NCI-H2171 treated with DMSO at 0.1 percent for 48 hours (cell line): ENCODE measurements around the gene KCNS1.
"Not testable (repeated sequence)": the region's sequence is repeated elsewhere in the genome, so short reads cannot be mapped to it uniquely, and the experiment has no call there.

Experiments
- DNase-seq: peaks from one replicate; lab custom pipeline; 2025; lab: John Stamatoyannopoulos, UW

The KCNS1 gene

DNA sequence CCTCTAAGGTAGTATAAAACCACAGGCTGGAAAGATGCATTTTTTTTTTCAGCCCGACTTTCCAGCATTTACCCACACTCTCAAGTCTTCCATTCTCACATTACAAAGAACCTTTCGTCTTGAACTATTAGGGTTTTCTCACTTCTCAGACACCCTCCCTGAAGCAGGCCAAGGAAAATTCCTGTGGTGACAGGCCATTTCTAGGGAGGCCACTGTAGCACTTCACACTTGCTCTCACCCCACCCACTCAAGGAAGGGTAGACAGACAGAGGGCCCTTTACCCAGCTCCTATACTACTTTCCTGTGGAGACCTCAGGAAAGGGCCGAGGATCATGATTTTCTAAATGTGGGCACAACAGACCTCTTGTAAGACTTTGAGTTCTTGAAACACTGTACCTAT is 27.7 kb downstream of the KCNS1 start:
- DNase-seq = no peak

DNA sequence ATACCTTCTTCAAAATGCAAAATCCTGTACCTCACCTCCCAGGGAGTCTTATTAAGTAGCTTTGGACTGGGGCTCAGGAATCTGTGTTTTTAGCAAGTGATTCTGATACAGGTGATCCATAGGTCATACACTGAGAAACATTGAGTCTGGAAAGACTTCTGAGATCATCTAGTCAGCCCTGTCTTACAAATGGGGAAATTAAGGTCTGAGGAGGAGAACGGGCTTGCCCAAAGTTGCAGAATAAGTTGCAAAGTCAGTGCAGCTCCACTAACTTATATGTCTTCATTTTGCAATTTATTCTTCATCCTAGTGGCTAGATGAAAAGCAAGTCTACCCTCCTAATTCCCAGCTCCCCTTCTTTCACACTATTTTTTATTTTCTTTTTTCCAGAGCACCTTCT is 28.9 kb downstream of the KCNS1 start:
- DNase-seq = no peak

DNA sequence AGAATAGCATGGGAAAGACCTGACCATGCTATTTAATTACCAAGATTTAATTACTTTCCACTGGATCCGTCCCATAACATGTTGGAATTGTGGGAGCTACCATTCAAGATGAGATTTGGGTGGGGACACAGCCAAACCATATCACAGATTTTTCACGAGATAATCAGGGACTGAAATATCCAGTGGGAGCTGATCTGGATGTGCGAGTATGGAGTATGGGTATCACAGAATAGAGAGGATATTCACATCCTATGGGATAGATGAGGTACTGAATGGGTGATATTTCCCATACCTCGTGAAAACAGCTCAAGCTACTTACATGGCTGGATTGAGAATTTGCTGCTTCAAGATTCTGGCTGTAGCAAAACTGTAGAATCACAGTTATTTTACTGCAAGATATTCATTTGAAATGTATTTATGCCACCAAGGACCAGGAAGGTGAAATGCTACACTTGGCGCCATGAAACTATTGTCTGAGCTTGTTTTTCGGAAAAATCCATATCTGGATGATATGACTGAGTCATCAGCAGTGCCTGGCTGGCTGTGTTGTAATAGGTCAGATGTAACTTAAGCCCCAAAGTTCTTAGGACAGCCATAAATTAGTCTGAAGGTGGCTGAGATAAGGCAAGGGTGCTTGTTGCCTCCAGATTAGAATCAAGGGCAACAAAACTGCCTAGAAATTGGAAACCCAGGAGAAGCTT is 29.8 kb downstream of the KCNS1 start:
- no peak for DNase-seq

DNA sequence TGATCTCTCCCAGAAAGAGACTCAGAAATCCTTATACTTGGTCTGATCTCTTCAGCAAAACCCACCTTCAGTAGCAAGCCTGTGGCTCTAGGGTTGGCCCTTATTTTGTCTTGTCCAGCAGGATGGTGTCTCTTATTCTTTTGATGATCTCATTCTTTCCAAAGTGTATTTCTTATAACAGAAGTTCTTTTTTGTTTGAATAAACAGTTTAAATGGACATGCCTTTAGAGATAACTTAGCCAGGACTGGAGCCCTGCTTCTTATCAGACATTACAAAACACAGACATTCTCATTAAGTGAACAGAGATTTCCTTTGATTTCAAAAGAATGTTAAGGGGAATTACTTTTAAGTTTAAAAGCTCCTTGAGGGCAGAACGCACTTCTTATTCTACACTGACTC is 31.7 kb downstream of the KCNS1 start:
- DNase-seq = no peak

DNA sequence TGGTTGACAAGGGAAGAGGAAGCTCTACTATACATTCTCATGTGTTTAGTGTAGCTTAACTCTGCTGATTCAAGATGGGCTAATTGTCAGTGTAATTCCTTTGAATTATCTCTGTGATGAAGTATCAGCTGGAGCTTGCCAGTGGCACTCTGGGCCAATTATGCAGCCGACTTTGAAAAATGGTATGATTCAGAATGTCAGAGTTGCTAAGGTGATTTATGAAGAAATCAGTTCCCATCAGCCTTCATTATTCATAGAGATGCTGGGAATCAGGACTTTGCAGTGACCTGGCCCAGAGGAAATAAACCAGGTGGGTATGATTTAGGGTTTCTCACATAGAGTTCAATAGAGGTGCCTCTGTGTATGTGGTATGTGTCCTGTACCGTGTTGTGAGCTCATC is 33.4 kb downstream of the KCNS1 start:
- no peak for DNase-seq

DNA sequence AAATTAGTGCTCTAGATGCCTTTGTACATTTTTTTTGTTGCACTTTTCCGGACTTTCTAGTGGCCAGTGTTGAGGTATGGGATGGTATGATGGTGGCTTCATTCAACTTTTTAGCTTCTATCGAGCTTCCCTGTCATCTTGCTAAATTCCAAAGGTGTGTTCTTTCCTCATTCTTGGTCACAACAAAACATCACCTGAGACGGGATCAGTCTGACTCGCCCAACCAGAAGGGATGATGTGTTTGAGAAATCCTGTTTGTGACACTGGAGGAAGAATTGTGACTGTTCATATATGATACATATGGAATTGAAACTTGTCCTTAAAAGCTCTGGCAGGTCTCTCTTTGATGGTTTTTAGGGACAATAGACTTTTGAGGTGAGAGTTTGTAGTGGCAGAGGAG is 33.8 kb downstream of the KCNS1 start:
- no peak for DNase-seq

DNA sequence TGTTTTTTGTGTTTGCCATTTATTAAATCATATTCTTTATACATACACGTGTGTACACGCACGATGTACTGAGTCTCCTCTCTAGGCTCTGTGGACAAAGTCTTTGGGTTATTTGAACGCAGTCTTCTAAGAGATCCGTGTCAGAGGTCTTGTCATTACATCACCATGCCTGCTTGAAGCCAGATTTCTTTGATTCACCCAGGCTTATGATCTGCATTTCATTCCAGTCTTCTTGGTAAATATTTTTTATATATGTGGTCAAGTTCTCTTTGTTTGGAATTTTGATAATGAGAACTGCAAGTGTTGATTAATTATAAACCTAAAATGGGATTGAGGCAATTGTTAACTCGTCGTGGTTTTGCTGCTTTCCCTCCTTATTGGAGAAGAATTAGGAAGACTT is 34.6 kb downstream of the KCNS1 start:
- DNase-seq = no peak

DNA sequence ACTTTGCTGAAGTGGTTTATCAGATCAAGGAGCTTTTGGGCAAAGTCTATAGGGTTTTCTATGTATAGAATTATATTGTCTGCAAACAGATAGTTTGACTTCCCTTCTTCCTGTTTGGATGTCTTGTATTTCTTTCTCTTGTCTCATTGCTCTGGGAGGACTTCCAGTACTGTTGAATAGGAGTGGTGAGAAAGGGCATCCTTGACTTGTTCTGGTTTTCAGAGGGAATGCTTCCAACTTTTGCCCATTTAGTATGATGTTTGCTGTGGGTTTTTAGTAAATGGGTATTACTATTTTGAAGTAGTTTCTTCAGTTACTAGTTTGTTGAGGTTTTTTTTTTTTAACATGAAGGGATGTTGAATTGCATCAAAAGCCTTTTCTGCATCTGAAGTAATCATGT is 36.1 kb downstream of the KCNS1 start:
- no peak for DNase-seq

DNA sequence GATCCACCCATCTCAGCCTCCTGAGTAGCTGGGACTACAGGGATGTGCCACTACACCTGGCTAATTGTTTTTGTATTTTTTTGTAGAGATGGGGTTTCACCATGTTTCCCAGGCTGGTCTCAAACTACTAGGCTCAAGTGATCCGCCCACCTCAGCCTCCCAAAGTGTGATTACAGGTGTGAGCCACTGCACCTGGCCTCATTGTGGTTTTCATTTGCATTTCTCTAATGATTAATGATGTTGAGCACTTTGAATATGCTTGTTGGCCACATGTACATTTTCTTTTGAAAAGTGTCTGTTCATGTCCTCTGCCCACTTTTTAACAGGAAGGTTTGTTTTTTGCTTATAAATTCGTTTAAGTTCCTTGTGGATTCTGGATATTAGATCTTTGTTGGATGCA is 37.8 kb downstream of the KCNS1 start:
- not testable (repeated sequence) for DNase-seq

DNA sequence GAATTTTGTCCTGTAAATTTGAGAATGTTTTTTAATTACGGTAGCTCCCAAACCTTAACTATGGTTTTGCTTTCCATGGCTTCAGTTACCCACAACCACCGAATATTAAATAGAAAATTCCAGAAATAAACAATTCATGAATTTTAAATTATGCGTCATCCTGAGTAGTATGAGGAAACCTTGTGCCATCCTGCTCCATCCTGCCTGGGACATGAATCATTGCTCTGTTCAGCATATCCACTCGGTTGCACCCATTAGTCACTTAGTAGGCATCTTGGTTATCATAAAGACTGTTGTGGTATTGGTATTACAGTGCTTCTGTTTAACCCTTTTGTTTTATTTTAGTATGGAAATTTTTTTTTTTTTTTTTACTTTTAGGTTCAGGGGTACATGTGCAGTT is 39.7 kb downstream of the KCNS1 start:
- no peak for DNase-seq

DNA sequence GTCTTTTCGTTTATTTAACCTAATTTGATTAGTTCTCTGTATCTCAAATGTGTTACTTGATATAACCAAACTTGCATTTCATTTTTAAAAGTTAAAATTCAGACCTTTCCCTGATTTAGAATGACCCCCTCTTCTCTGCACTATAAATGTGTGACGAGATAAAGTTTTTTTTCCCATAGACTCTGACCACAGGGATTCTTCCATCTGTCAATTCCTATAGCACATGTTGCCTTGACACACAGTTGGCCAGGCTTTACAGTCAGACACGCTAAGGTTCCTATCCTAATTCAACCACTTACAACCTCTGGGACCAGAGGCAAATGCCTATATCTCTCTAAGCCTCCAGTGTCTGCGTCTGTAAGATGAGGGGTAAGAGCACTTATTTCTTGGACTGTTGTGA is 40.6 kb downstream of the KCNS1 start:
- no peak for DNase-seq

DNA sequence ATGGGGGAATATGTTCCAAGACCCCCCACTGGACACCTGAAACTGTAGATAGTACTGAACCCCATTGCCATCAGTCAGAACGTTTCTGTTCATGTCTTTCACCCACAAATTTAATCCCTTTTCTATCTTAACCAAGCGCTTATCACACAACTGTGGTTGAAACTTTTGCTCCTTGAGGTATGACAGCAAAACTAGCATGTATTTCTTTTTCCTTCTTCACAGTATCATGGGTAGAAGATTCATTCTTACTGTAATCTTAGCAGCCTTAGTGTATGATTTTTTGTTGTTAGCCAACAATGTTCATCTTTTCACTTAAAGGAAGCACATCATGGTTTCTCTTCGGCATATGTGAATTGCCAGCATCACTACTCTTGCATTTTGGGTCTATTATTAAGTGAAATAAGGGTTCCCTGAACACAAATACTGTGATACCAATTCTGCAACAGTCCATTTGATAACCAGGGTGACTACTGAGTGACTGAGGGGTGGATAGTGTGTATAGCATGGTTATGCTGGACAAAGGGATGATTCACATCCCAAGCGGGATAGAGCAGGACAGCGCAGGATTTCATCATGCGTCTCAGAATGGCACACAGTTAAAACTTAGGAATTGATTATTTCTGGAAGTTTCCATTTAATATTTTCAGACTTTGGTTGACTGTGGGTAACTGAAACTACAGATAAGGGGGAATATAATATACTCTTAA is 41.8 kb downstream of the KCNS1 start:
- no peak for DNase-seq

DNA sequence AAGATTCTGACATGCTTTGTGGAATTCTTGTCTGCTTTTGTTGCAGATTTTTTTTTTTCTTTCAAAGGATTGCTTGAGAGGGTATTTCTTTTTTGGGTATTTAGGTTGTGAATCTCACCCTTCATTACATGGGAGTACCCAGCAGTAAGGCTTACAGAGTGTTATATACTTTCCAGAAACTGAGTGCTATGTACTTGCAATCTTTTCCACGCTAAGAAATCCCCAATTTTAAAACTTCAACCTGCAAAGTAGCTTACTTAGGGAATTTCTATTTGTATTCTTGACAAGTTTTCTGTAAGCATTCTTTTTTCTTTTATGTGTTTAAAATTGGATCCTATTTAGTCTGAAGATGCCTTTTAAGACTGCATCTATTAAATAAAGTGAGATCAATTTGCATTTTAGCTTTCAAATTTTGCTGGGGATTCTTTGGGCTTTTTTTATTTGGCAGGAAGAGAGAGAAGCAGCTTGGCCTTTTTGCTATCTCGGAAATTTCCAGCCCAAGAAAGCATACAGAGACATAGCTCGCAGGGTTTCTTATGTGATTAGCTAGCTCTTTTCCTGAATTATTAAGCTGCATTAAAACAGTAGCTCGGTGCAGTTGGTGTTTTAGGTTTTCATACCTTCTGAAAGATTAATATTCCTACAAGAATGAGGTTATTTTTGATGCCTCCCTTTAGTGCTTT is 42.6 kb downstream of the KCNS1 start:
- DNase-seq = no peak

DNA sequence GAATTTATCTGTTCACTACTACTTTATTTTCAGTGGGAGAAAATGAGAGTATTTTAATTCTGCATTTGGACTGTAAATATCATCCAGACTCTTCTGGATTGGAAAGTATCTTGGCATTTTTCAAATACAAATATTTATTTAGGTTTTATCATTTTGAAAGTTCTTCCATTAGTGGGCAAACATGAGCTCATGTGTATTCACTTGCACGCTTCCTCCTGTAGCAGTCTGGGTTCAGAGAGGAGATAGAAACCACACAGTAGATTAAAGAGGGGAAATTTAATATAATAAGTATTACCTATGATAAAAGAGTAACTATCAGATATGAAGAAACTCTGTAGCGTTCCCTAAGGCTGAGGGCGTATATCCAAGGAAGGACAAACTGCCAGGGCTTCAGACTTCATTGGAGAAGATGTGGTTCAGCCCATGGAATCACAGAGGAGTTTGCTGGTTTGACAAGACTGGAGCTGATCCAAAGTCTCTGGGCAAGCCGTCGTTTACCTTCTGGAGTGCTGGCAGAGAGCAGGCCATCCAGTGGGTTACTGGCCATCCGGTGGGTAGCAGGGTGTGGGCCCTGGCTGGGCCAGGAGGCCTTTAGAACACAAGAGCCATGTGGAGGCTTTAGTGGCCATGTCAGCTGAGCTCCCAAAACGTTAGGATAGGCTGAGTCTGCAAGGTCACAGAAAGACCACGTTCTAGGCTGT is 44.3 kb downstream of the KCNS1 start:
- DNase-seq = no peak

DNA sequence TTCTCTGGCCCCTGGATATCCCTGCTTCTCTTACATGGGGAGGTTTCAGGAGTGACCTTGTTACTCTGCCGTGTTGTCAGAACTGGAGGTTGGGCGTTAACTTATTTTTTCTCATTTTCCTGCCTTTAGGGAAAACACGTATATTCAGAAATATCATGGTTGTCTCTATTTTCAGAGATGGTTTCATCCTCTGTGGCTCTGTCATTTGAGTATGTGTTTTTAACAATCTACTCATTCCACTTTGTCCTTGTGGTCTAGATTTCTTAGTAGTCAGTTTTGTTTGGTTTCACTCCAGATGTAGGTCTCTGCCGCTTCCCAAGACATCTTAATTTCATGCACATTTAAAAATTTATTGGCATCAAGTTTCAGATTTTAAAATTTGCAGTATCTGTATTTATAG is 45.9 kb downstream of the KCNS1 start:
- no peak for DNase-seq

DNA sequence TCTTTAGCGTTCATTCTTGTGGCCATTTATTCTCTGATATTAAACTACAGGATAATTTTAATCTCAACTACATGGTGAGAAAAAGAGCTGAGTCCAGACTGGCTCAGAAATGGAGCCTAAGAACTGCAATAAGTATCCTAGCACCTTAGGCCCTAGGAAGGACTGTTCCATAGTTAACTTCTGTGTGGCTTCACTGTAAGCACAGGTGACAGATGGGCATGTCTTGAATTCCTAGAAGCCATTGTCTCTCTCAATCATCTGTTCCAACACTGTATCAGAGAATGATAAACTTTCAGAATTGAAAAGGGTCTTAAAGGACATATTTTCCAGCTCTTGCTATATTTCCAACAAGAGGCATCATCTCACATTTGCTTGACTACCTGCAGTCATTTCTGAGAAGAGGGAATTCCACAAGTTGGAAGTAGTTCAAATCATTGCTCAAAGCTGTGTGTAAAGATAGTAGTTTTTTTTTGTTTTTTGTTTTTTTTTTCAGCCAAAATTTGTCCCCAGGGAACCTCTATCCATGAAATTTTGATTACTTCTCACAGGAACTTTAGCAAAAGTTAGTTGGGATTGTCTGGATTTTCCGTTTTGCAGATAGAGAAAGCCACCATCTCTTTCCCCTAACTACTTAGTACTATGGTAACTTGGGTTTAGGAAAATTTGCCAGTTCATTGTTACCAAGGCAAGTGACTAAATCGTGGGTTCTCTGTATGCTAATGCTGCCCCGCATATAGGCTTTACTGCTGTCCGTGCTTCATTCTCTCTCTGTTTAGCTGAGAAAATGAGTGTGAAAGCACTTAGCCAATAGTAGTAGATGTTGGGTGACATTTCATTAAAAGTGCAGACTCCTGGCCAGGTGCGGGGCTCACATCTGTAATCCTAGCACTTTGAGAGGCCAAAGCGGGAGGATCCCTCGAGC is 47.2 kb downstream of the KCNS1 start:
- DNase-seq = peak; percentile 14

DNA sequence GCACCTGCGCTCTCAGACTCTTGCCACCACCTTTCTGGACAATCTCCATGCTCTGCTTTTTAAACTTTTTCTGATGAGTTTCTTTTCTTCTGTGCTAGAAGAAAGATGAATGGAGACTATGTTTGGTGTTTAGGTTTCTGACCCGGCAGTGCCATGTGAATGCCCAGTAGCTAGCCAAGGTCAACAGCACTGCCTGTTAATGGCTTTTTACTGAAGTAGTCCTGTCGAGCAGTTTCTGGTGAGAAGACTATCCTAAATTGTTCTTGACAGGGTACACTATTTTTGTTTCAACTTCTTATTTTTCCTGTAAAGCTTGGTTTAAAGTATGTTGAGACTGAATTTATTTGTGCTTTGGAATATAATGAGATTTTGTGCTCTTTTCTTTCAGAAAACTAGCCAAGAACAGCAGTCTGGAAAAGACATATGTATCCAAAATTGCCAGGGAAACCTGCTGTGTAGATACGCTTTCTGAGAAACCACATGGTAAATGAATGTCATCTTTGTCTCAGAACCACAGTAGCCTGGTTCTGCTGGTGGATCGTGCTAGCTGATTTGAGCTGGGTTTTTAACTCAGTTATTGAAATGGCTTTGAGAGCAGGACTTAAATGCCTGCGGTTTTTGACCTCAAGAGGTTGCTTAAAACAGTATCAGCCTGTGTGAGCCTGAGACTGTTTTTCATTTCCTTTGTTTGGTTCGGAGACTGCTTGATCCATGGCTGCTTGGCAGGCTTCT is 48.1 kb downstream of the KCNS1 start:
- no peak for DNase-seq

DNA sequence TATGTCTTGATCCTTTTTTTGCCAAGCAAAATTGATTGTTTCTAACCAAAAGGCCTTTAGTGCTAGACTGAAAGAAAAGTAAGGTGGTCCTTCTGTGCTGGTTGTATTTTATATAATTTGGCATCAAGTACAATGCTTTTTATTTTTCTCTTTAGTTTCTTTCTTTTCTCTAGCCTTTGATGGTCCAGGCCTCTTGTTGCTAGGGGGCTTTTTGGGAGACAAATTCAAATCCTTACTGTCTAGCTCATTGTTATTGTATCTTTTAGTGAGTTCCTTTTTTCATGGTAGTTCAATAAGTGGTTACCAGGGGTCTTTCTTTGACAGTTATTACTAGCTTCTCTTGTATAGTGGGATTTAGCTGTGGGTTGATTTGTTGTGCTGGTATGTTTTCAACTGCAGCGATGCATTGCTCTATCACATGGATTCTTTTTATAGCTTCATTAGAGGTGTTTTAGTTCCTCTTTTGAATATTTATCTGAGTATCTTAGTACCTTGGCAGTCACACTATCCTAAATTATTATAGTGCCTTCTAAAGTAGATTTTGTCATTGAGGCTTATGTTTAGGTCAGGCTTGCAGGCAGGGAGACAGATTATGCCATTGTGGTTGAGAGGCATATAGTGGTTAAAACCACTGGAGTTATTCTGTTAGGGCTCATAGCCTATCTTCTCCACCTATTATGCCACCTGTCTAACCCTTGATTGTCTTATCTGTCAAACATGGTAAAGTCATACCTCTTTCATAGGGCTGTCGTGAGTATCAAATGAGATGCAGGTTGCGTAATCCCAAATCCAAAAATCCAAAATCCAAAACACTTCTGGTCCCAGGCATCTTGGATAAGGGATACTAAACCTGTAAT is 49.5 kb downstream of the KCNS1 start:
- DNase-seq = no peak

DNA sequence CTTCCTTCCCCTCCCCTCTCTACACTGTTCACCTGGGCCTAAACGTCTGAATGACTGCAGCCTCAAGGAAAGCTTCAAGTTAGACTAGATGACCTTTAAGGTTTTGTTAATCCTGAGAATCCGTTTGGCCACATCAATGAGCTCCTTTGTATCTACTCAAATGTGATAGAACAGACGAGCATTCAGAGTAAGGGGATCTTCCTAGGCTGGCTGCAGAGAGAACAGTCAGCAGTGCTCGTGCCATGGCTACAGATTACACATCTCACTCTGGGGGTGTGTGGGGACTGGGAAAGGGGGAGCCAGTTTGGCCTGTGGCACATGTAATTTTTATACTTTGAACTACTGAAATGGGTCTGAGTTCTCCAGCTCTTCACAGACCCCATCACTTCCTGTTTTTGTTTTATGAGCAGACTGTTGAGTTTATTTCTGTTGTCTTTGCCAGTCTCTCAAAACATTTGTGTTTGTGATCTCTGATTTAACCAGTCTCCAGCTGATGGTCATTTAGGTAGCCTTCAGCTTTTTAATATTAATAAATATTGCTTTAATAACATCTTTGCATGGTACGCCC is 50.9 kb downstream of the KCNS1 start:
- DNase-seq = no peak

DNA sequence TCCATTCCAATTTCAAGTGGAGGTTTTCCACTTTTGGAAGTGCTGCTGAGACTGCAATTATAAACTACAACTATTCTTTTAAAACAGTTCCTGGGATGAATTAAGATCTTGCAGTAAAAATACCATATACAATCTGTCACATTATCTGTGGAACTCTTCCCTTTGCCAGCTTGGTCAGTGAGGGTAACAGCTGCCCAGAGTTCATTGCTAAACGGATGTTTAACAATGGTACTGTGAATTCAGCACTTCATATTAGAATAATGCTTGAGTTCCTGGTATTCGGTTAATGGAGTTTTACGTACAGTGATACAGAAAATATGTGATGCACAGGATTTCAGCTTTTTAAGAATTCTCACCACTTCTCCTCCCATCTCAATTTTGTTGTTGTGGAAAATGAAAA is 51.5 kb downstream of the KCNS1 start:
- DNase-seq = no peak
